ENCODE results near the gene PILRA. TPM values are rescaled to one million over a fixed set of nuclear protein-coding genes. Genes with fewer than 3 reads are reported as not detected.
"Not testable (repeated sequence)": the region's sequence is repeated elsewhere in the genome, so short reads cannot be mapped to it uniquely, and the experiment has no call there.

The PILRA gene
- total RNA-seq, 1 donor from 2014 or later, result not detected

DNA sequence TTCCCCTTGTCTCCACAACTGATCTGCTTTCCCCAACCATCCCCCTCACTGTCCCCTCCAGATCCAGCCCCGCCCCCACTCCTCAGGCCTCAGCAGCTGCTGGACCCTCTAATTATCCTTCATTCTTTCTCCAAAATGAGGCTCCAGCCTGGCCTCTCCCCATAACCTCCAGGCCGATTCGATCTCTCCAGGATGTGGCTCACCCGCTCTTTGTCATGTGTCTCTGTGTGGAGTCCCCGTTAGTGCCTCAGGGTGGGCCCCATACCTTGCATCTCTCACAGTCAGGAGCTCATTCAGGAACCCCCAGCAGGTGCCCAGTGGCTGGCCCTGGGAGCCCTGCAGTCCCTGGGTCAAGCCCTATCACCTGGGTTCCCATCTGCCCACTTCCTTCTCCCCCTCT is 1.3 kb downstream of the PILRA start:
- no peaks in the 10 kb centered on the region for H3K27me3 ChIP-seq (ENCODE audit: control insufficient read depth, insufficient read depth, low read length)
- TF ChIP-seq, protein P1, sequence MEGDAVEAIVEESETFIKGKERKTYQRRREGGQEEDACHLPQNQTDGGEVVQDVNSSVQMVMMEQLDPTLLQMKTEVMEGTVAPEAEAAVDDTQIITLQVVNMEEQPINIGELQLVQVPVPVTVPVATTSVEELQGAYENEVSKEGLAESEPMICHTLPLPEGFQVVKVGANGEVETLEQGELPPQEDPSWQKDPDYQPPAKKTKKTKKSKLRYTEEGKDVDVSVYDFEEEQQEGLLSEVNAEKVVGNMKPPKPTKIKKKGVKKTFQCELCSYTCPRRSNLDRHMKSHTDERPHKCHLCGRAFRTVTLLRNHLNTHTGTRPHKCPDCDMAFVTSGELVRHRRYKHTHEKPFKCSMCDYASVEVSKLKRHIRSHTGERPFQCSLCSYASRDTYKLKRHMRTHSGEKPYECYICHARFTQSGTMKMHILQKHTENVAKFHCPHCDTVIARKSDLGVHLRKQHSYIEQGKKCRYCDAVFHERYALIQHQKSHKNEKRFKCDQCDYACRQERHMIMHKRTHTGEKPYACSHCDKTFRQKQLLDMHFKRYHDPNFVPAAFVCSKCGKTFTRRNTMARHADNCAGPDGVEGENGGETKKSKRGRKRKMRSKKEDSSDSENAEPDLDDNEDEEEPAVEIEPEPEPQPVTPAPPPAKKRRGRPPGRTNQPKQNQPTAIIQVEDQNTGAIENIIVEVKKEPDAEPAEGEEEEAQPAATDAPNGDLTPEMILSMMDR (IDR thresholded peaks at IDR 0.05; ENCODE audit: insufficient read depth, low read length, poor library complexity, severe bottlenecking), result no peak
- no peaks in the 10 kb centered on the region for H3K36me3 ChIP-seq (ENCODE audit: control insufficient read depth, insufficient read depth, low read length)
- no peak overlapping the region for H3K4me3 ChIP-seq (ENCODE audit: low read depth, low read length)
- DNase-seq (ENCODE audit: low read depth), result no peak

DNA sequence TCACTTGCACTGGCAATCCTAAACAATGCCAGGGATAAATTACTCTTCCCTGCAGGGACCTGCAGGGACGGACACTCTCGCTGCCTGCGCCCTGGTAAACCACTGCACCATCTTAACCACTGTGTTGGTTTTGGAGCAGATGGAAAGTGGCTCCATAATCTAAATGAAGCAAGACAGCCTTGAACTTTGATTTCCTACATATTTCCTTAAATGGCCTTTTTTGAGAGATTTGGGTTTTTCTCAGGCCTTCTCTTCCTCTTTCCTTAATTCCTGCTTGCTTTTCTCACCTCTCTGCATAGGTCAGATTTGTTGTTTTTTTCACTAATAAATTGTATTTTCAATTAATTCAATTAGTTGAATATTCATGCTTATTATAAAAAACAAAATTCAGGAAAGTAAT is 2.8 kb downstream of the PILRA start:
- DNase-seq (ENCODE audit: low read depth), result no peak
- Histone ChIP-seq H3K36me3 (ENCODE audit: control insufficient read depth, insufficient read depth, low read length) (no peaks in the 10 kb centered on the region), H3K27me3 (ENCODE audit: control insufficient read depth, insufficient read depth, low read length) (no peaks in the 10 kb centered on the region), H3K4me3 (ENCODE audit: low read depth, low read length) (no peak overlapping the region)
- TF ChIP-seq, protein P1 (IDR thresholded peaks at IDR 0.05; ENCODE audit: insufficient read depth, low read length, poor library complexity, severe bottlenecking), result no peak

- H3K4me3 ChIP-seq (ENCODE audit: low read depth, low read length), result no peak overlapping the region
- no peak for DNase-seq (ENCODE audit: low read depth)
- TF ChIP-seq, protein P1 (IDR thresholded peaks at IDR 0.05; ENCODE audit: insufficient read depth, low read length, poor library complexity, severe bottlenecking), result no peak
- H3K27me3 ChIP-seq (ENCODE audit: control insufficient read depth, insufficient read depth, low read length), result no peaks in the 10 kb centered on the region
- H3K36me3 ChIP-seq (ENCODE audit: control insufficient read depth, insufficient read depth, low read length), result no peaks in the 10 kb centered on the region
Observed at GRCh38 chr7:100378114-100378755, 4.9 kb downstream of the PILRA start.

GRCh38 chr7:100380196-100380595 is 6.9 kb downstream of the PILRA start:
- DNase-seq (ENCODE audit: low read depth), result no peak
- no peak overlapping the region for H3K4me3 ChIP-seq (ENCODE audit: low read depth, low read length)
- H3K27me3 ChIP-seq (ENCODE audit: control insufficient read depth, insufficient read depth, low read length), result no peaks in the 10 kb centered on the region
- TF ChIP-seq, protein P1 (IDR thresholded peaks at IDR 0.05; ENCODE audit: insufficient read depth, low read length, poor library complexity, severe bottlenecking), result no peak
- H3K36me3 ChIP-seq (ENCODE audit: control insufficient read depth, insufficient read depth, low read length), result no peaks in the 10 kb centered on the region

DNA sequence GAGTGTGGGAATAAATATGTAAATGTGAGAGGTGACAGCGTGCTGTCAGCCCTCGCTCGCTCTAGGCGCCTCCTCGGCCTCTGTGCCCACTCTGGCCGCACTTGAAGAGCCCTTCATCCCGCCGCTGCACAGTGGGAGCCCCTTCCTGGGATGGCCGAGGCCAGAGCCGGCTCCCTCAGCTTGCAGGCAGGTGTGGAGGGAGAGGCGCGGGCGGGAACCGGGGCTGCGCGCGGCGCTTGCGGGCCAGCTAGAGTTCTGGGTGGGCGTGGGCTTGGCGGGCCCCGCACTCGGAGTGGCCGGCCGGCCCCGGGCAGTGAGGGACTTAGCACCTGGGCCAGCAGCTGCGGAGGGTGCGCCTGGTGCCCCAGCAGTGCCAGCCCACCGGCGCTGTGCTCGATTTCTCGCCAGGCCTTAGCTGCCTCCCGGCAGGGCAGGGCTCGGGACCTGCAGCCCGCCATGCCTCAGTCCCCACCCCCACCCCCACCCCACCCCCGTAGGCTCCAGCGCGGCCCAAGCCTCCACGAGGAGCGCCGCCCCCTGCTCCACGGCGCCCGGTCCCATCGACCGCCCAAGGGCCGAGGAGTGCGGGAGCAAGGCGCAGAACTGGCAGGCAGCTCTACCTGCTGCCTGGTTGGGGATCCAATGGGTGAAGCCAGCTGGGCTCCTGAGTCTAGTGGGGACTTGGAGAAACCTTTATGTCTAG is 8.4 kb downstream of the PILRA start:
- not testable (repeated sequence) for H3K27me3 ChIP-seq (ENCODE audit: control insufficient read depth, insufficient read depth, low read length); H3K36me3 ChIP-seq (ENCODE audit: control insufficient read depth, insufficient read depth, low read length); DNase-seq (ENCODE audit: low read depth); H3K4me3 ChIP-seq (ENCODE audit: low read depth, low read length)

DNA sequence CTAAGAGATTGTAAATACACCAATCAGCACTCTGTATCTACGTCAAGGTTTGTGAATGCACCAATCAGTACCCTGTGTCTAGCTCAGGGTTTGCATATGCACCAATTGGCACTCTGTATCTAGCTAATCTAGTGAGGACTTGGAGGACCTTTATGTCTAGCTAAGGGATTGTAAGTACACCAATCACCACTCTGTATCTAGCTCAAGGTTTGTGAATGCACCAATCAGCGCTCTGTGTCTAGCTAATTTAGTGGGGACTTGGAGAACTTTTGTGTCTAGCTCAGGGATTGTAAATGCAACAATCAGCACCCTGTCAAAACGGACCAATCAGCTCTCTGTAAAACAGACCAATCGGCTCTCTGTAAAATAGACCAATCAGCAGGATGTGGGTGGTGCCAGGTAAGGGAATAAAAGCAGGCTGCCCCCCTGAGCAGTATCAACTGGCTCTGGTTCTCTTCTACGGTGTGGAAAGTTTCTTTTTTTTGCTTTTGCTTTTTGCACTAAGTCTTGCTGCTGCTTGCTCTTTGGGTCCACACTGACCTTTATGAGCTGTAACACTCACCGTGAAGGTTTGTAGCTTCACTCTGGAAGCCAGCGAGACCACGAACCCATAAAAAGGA is 9.1 kb downstream of the PILRA start:
- not testable (repeated sequence) for H3K36me3 ChIP-seq (ENCODE audit: control insufficient read depth, insufficient read depth, low read length); DNase-seq (ENCODE audit: low read depth); H3K4me3 ChIP-seq (ENCODE audit: low read depth, low read length); H3K27me3 ChIP-seq (ENCODE audit: control insufficient read depth, insufficient read depth, low read length)
